GM12875 (cell line): ENCODE results near the gene JUNB.

Source experiments
- H3K4me3 ChIP-seq: one replicate; pipeline ENCODE4 v1.5.1; 2011; ENCODE audit warnings: low read depth, low read length, control low read depth
- CTCF ChIP-seq: IDR thresholded peaks from 2 replicates; pipeline ENCODE4 v1.5.1; 2011; ENCODE audit warnings: low read depth, mild to moderate bottlenecking, control low read depth, inconsistent platforms, low read length, moderate library complexity, borderline replicate concordance; ENCODE audit not compliant: insufficient read depth

The JUNB gene

GRCh38 chr19:12791345-12792050 lies at the start of gene JUNB:
JUNB (plus strand) TSS chr19:12791486; CDS start chr19:12791772, 286 bp downstream.
- H3K4me3 ChIP-seq, result peak within 1 kb of the TSS; percentile 95

GRCh38 chr19:12745166-12745897 lies 46.0 kb upstream of the JUNB start:
- H3K4me3 ChIP-seq, result no peak overlapping the region
- no peak for TF ChIP-seq CTCF

More at GRCh38 chr19:12791345-12792050, at the start of gene JUNB:
- TF ChIP-seq CTCF, result peak; percentile 20; the same call in 1 of the 2 replicates

- no peak overlapping the region for H3K4me3 ChIP-seq
- TF ChIP-seq CTCF, result no peak
Measured at GRCh38 chr19:12748489-12748888, 42.8 kb upstream of the JUNB start.

GRCh38 chr19:12749938-12750521 lies 41.3 kb upstream of the JUNB start:
- no peak overlapping the region for H3K4me3 ChIP-seq
- no peak for TF ChIP-seq CTCF

- no peak overlapping the region for H3K4me3 ChIP-seq
- TF ChIP-seq CTCF, result no peak
Measured at GRCh38 chr19:12750851-12751250, 40.4 kb upstream of the JUNB start.

- no peak for TF ChIP-seq CTCF
- H3K4me3 ChIP-seq, result no peak within 1 kb of the TSS
Measured at GRCh38 chr19:12751635-12752034, 39.7 kb upstream of the JUNB start, which contains the start of gene BEST2. BEST2 (plus strand) TSS chr19:12751791; CDS start chr19:12752593, 802 bp downstream.
